ENCODE results near the gene SOSTDC1. TPM values are rescaled to one million over a fixed set of nuclear protein-coding genes. Genes with fewer than 3 reads are reported as not detected.

Gene SOSTDC1
- polyA plus RNA-seq, 3 donors, result not detected

DNA sequence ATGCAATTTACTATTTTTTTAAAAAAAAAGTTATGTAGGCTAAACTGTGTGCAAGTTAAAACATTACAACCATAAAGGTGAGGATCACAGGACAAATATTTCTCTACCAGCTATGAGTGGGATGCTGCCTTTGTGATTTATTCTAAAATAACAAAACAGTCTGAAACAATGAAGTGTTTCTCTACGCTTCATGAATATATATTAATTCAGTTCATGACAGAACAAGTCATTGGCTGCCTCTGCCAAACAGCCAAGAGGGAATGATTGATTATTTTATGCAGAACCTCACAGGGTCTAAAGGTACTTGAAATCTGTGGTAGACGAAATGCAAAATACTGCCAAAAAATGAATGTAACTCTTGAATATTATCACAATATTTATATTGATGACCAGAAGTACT, 29.0 kb upstream of the SOSTDC1 start:
- Histone ChIP-seq H3K27me3 (ENCODE audit: control insufficient read depth in 2 of 2, insufficient read depth in 2 of 2, low read length in 2 of 2) (no peaks in the 10 kb centered on the region), H3K27ac (ENCODE audit: low read depth in 1 of 2, low read length in 2 of 2) (no peak overlapping the region), H3K4me1 (ENCODE audit: control insufficient read depth in 1 of 2, insufficient read depth in 2 of 2, low read length in 2 of 2) (no peaks in the 10 kb centered on the region), H3K4me2 (replicated peaks; ENCODE audit: extremely low read depth, low read length, poor library complexity, severe bottlenecking) (no peak overlapping the region), H3K4me3 (replicated peaks in 1 of 3; ENCODE audit: low read depth in 2 of 3, low read length in 3 of 3) (no peak overlapping the region), H3K79me2 (ENCODE audit: insufficient read depth, low read length) (no peaks in the 10 kb centered on the region), H3K9ac (ENCODE audit: insufficient read depth, low read length, poor library complexity, severe bottlenecking) (no peak overlapping the region), H3K9me3 (replicated peaks in 1 of 2; ENCODE audit: control insufficient read depth in 1 of 2, insufficient read depth in 1 of 2, low read length in 2 of 2) (no peaks in the 10 kb centered on the region), H2AFZ (ENCODE audit: insufficient read depth, low read depth, low read length, poor library complexity, severe bottlenecking) (no peak overlapping the region), H3K36me3 (replicated peaks in 1 of 2; ENCODE audit: control insufficient read depth in 1 of 2, insufficient read depth in 2 of 2, low read length in 2 of 2) (no peaks in the 10 kb centered on the region), H4K20me1 (ENCODE audit: insufficient read depth, low read length) (no peaks in the 10 kb centered on the region)
- TF ChIP-seq, protein P1, sequence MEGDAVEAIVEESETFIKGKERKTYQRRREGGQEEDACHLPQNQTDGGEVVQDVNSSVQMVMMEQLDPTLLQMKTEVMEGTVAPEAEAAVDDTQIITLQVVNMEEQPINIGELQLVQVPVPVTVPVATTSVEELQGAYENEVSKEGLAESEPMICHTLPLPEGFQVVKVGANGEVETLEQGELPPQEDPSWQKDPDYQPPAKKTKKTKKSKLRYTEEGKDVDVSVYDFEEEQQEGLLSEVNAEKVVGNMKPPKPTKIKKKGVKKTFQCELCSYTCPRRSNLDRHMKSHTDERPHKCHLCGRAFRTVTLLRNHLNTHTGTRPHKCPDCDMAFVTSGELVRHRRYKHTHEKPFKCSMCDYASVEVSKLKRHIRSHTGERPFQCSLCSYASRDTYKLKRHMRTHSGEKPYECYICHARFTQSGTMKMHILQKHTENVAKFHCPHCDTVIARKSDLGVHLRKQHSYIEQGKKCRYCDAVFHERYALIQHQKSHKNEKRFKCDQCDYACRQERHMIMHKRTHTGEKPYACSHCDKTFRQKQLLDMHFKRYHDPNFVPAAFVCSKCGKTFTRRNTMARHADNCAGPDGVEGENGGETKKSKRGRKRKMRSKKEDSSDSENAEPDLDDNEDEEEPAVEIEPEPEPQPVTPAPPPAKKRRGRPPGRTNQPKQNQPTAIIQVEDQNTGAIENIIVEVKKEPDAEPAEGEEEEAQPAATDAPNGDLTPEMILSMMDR (IDR thresholded peaks at IDR 0.05), result no peak
- intact Hi-C loops (cut with micrococcal nuclease), result no loop called here
- no peak for DNase-seq
- WGBS (ENCODE audit: insufficient coverage), result no CpG with 5 or more reads among the region's 2 CpGs
- Mint-ChIP-seq H3K27ac (no peak overlapping the region), H3K36me3 (no peaks in the 10 kb centered on the region), H3K27me3 (ENCODE audit: low read depth in 3 of 3) (peaks cover 0 to 1% (median 0%) of the 10 kb centered on the region in 3 donors), H3K4me1 (no peaks in the 10 kb centered on the region), H3K4me3 (no peak overlapping the region), H3K9me3 (peaks cover 0 to 3% (median 0%) of the 10 kb centered on the region in 7 donors)

DNA sequence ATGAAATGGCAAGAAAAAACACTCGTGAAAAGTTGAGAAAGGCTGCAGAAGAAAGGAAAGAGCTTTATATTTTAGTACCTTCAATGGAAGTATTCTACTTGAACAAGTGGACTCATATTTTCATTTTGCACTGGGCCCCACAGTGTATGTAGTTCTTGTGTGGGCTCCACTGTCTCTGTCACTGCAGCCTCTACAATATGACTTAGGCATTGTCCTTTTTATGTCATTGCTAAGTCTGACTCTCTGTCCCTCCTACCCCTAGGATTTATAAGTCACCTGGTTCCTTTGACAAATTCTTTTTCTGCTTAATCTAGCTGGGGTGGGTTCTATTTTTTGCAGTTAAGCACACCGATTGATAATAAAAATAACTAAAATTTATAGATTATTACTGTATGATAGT, 27.7 kb upstream of the SOSTDC1 start:
- H3K4me1 Mint-ChIP-seq, result no peaks in the 10 kb centered on the region
- Histone ChIP-seq H2AFZ (ENCODE audit: insufficient read depth, low read depth, low read length, poor library complexity, severe bottlenecking) (no peak overlapping the region), H4K20me1 (ENCODE audit: insufficient read depth, low read length) (no peaks in the 10 kb centered on the region), H3K36me3 (replicated peaks in 1 of 2; ENCODE audit: control insufficient read depth in 1 of 2, insufficient read depth in 2 of 2, low read length in 2 of 2) (no peaks in the 10 kb centered on the region), H3K4me1 (ENCODE audit: control insufficient read depth in 1 of 2, insufficient read depth in 2 of 2, low read length in 2 of 2) (no peaks in the 10 kb centered on the region), H3K4me3 (replicated peaks in 1 of 3; ENCODE audit: low read depth in 2 of 3, low read length in 3 of 3) (no peak overlapping the region), H3K9me3 (replicated peaks in 1 of 2; ENCODE audit: control insufficient read depth in 1 of 2, insufficient read depth in 1 of 2, low read length in 2 of 2) (no peaks in the 10 kb centered on the region), H3K27me3 (ENCODE audit: control insufficient read depth in 2 of 2, insufficient read depth in 2 of 2, low read length in 2 of 2) (no peaks in the 10 kb centered on the region), H3K4me2 (replicated peaks; ENCODE audit: extremely low read depth, low read length, poor library complexity, severe bottlenecking) (no peak overlapping the region), H3K9ac (ENCODE audit: insufficient read depth, low read length, poor library complexity, severe bottlenecking) (no peak overlapping the region), H3K27ac (ENCODE audit: low read depth in 1 of 2, low read length in 2 of 2) (no peak overlapping the region), H3K79me2 (ENCODE audit: insufficient read depth, low read length) (no peaks in the 10 kb centered on the region)
- DNase-seq, result no peak
- H3K27me3 Mint-ChIP-seq (ENCODE audit: low read depth in 3 of 3), result peaks cover 0 to 1% (median 0%) of the 10 kb centered on the region in 3 donors
- TF ChIP-seq, protein P1 (IDR thresholded peaks at IDR 0.05), result no peak
- intact Hi-C loops (cut with micrococcal nuclease), result no loop called here
- no peaks in the 10 kb centered on the region for H3K9me3 Mint-ChIP-seq
- H3K36me3 Mint-ChIP-seq, result no peaks in the 10 kb centered on the region
- no peak overlapping the region for H3K27ac Mint-ChIP-seq
- no CpG with 5 or more reads among the region's 2 CpGs for WGBS (ENCODE audit: insufficient coverage)
- no peak overlapping the region for H3K4me3 Mint-ChIP-seq
